Measurements from ENCODE around the gene ANKEF1.
"Not testable (repeated sequence)": the region's sequence is repeated elsewhere in the genome, so short reads cannot be mapped to it uniquely, and the experiment has no call there.

ANKEF1 gene

DNA sequence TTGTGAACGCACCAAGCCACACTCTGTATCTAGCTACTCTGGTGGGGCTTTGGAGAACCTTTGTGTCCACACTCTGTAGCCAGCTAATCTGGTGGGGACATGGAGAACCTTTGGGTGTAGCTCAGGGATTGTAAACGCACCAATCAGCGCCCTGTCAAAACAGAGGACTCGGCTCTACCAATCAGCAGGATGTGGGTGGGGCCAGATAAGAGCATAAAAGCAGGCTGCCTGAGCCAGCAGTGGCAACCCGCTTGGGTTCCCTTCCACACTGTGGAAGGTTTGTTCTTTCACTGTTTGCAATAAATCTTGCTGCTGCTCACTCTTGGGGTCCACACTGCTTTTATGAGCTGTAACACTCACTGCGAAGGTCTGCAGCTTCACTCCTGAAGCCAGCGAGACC, 2.5 kb upstream of the ANKEF1 start:
- not testable (repeated sequence) for DNase-seq (ENCODE audit: low read depth in 3 of 3)

- DNase-seq (ENCODE audit: low read depth in 3 of 3), result no peak
Measured at GRCh38 chr20:10033905-10034650, 709 bp upstream of the ANKEF1 start.

- not testable (repeated sequence) for DNase-seq (ENCODE audit: low read depth in 3 of 3)
Measured at GRCh38 chr20:10036321-10036720, 1.5 kb downstream of the ANKEF1 start.

GRCh38 chr20:10040070-10040975, 5.5 kb downstream of the ANKEF1 start:
- no peak for DNase-seq (ENCODE audit: low read depth in 3 of 3)

GRCh38 chr20:10042086-10042485, 7.3 kb downstream of the ANKEF1 start:
- DNase-seq (ENCODE audit: low read depth in 3 of 3), result no peak

- no peak for DNase-seq (ENCODE audit: low read depth in 3 of 3)
Measured at GRCh38 chr20:10047427-10047826, 12.6 kb downstream of the ANKEF1 start.

DNA sequence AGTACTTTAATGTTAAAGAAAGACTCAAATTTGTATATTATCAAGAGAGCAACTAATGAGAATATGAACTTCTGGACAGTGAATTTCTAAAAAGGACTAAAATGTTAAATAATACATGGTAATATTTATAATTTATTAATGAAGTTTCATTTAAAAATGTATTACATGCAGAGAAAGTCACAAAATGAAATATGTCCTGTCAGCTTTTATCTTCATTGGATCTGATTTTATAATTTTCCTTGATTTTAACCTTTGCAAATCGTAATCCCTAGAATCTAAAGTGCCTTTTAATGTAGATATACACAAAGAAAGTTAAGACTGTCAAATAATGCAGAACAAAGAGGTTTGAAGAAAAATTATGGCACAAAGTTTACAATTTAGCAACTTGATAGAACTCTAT, 16.4 kb downstream of the ANKEF1 start:
- no peak for DNase-seq (ENCODE audit: low read depth in 3 of 3)

DNA sequence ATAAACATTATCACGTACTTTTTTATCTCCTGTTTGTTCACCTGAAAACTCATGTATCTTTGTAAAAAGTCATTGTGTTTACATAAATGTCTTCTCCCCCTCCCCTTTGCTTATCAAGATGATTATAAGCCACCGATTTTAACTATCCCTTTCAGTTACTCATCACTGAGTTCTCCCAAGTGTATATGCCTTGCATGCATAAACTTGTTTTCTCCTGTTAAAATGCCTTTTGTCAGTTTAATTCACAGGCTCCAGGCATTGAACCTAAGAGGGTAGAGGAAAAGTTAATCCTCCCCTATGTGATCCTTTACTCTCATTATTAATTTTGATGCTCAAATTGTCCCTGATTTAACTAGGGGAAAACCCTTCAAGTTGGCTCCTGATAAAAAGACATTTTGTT, 24.2 kb downstream of the ANKEF1 start:
- DNase-seq (ENCODE audit: low read depth in 3 of 3), result no peak

DNA sequence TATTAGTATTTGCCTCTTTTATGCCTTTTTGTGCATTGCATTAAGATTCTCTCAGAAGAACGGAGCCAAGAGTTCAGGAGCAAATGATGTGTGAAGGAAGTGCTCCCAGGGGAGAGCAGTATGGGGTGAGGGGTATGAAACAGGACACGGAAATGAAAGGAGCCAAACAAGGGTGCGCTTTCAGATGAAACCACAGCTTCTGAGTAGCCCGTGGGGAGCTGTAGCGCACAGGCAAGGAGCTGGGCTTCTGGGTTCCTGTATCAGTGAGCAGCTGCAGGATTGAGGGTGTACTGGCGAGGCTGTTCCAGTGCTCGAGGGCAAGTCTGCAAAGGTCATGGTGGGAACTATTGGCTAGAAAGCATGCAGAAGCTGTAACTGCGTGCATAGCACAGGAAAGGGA, 25.4 kb downstream of the ANKEF1 start:
- no peak for DNase-seq (ENCODE audit: low read depth in 3 of 3)

- no peak for DNase-seq (ENCODE audit: low read depth in 3 of 3)
Measured at GRCh38 chr20:10061641-10062040, 26.9 kb downstream of the ANKEF1 start.

GRCh38 chr20:10063482-10063881, 28.7 kb downstream of the ANKEF1 start:
- no peak for DNase-seq (ENCODE audit: low read depth in 3 of 3)

- DNase-seq (ENCODE audit: low read depth in 3 of 3), result no peak
Measured at GRCh38 chr20:10064611-10065010, 29.8 kb downstream of the ANKEF1 start.

DNA sequence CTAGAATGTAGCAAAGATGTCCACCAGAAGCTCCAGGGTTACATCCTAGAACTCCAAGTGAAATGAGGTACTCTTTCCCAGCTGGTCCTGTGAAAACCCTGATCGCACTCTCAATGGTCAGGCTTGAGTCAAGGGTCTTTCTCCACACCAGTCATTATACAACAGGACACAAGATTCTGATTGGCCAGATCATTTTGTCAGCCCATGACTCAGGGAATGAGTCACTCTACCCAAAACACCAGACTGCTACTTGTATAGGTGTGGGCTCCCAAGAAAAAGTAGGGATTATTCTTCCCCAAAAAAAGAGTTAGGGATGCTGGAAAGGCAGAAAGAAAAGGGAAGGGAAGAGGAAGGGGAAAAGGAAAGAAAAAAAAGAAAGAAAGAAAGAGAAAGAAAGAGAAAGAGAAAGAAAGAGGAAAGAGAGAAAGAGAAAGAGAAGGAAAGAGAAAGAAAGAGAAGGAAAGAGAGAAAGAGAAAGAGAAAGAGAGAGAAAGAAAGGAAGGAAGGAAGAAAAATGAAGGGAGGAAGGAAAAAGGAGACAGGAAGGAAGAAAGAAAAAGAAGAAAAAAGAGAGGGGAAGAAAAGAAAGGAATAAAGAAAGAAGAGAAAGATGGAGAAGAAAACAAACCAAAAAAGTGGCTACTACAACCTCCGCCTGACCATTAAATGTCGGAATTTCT, 30.5 kb downstream of the ANKEF1 start:
- DNase-seq (ENCODE audit: low read depth in 3 of 3), result no peak

DNA sequence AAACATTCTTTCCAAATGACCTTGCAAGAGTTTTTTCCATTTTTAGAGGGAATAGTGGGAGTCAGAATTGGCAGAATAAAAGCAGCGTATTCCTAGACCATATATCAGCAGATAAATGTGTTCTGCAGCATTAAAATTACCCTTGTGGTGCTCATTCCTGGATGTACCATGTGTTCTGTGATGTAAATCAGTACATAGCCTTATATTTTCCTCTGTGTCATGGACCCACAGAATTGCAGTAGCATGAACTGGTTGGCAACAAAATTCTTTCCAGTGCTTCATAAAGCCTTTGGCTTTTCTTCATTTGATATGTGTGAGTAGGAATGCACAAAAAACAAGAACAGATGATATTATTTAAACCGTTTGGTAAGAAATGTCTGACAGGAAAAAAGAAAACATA, 32.5 kb downstream of the ANKEF1 start:
- no peak for DNase-seq (ENCODE audit: low read depth in 3 of 3)

- no peak for DNase-seq (ENCODE audit: low read depth in 3 of 3)
Measured at GRCh38 chr20:10074513-10074912, 39.7 kb downstream of the ANKEF1 start.

DNA sequence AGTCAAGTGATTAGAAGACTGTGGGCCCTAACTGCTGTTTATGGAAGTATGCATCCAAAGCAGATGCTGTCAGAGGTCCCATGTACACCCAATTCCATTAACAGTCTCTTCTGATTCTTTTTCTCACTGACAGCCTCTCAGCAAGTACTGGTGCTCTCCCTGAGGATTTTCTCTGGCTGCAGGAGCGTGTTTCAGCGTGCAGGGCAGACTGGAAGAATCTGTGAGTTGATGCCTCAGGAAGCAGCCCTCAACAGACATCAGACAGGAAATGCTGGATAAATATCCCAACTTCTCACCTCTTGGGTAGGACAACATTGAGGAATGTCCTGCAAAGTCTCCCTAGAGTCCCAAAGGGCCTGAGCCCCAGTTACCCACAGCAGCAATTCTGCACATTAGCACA, 40.8 kb downstream of the ANKEF1 start:
- DNase-seq (ENCODE audit: low read depth in 3 of 3), result no peak

DNA sequence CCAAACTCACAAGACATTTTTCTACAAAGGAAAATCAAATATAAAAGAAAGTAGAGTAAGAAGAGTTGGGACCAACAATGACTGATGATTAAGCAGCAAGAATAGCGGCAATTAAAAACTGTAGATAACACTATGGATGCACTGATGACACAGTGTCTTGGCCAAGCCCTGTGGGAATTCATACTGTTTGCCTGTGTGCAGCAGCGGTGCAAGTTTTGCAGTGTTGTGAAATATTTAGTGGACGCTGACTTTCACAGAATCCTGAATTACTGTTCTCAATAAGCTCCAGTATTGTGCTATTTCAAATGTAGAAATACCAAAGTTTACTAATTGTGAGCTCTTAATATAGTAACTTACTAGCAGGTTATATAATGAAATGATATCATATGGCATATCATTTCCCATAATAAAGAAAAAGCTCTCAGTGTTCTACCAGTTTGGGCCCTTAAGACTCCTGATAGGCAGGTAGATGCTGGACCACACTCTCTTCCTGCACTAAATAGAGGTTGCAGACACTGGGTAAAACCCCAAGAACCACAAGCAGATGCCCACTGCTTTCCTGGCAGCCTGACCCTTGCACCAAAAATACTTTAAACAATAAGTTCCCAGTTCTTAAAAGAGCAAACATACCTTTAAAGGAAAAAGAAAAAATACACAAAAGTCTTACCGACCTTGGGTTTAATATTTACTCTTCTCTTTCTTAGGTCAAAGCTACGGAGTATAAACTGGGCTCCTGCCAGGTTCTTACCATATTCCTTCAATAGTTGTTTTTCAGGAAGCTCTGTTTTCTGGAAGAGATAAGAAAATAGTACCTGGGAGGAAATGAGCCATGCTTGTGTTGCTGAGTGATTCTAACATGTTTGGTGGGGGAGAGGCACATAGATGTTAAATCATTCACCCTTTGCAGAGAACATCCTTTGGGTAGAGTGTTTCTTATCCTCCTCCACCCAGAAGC, 41.6 kb downstream of the ANKEF1 start:
- DNase-seq (ENCODE audit: low read depth in 3 of 3), result no peak

DNA sequence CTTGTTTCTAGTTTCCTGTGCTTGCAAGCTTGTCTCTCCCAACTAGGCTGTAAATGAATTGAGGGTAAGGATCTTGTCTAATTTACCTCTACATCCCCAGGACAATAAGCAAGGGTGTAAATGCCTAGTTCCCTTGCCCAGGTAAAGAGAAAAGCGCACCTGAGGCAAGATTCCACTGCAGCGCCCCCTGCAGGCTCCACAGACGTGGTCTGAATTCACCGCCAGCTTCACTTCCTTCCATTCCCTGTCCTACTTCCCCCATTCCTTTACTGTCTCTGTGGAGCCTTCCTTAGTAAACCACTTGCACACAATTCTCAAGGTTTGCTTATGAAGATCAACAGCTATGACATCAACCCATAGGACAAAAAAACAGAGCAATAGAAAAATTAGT, 42.3 kb downstream of the ANKEF1 start:
- no peak for DNase-seq (ENCODE audit: low read depth in 3 of 3)

- no peak for DNase-seq (ENCODE audit: low read depth in 3 of 3)
Measured at GRCh38 chr20:10077886-10078285, 43.1 kb downstream of the ANKEF1 start.

DNA sequence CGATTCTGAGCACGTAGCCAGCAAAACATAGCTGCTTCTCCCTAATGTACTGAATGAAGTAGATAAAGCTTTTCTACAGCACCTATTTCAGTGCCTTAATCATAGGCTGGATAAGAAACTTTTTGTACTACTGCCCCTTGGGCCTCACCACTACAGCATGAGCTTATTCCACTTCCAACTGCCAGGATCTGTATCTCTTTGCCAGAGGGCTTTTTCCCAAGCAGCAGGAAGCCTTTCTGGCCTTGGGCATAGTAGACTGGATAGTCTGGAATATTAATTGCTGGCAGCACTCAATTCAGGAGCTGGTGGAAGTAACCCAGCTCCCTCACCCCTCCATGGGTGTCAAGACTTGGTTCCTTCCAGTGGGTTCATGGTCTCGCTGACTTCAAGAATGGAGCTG, 43.6 kb downstream of the ANKEF1 start:
- DNase-seq (ENCODE audit: low read depth in 3 of 3), result no peak

DNA sequence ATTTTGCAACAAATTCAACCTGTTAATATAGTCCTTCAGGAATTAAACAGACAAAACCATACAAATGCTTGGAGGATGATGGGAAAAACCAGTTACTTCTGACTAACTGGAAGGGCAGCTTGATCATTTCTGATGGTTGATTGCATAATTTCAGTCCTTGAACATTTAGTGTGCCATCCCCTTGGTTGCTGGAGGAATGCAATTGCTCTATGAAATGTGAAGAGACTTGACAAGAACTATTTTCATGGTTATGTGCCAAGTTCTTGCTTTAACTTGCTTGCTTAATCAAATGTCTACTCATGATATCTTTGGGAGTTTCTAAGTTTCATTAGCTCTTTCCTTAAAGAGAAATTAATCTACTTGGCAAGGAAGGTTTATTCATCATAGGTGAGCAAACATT, 45.2 kb downstream of the ANKEF1 start:
- no peak for DNase-seq (ENCODE audit: low read depth in 3 of 3)
